HEK293 (cell line): ENCODE data around the gene DNAJC21.

ENCODE experiments used
- CTCF ChIA-PET: fragments of 350-600 bp; formaldehyde crosslinking; extraction: SDS; loops from one replicate; lab custom pipeline; 2021; ENCODE audit warnings: antibody characterized with exemption; lab: Yijun Ruan, JAX
- POLR2A ChIA-PET: fragments of 300-600 bp; formaldehyde crosslinking; extraction: SDS; loops from one replicate; lab custom pipeline; 2020; ENCODE audit warnings: antibody characterized with exemption, inconsistent platforms; lab: Yijun Ruan, JAX
- H3K27ac ChIP-seq: fragments of 200-500 bp; sonication (Bioruptor generic); 2 replicates; pipeline ENCODE4 v1.5.1; 2014; ENCODE audit warnings: low read depth, low read length, control low read depth, inconsistent platforms; ENCODE audit errors: extremely low read depth
- H3K36me3 ChIP-seq, 2 experiments: fragments of 200-500 bp in 1 of 2; sonication (Bioruptor generic) in 1 of 2; 1 replicate in 1 of 2; 2 replicates in 1 of 2; pipeline ENCODE4 v1.5.1; 2014 to 2017; ENCODE audit warnings: inconsistent platforms in 2 of 2, low read length in 2 of 2; ENCODE audit not compliant: control insufficient read depth in 2 of 2, insufficient read depth in 1 of 2
- H3K4me1 ChIP-seq: fragments of 200-500 bp; sonication (Bioruptor generic); 2 replicates; pipeline ENCODE4 v1.5.1; 2014; ENCODE audit warnings: mild to moderate bottlenecking, low read length, inconsistent platforms; ENCODE audit not compliant: control insufficient read depth, insufficient read depth
- H3K4me3 ChIP-seq: 2 replicates; pipeline ENCODE4 v1.5.1; 2011; ENCODE audit warnings: low read depth, mild to moderate bottlenecking, control low read depth, low read length, moderate library complexity
- H3K9me3 ChIP-seq: fragments of 200-500 bp; sonication (Bioruptor generic); 2 replicates; pipeline ENCODE4 v1.5.1; 2014; ENCODE audit warnings: low read depth, low read length, inconsistent platforms; ENCODE audit not compliant: control insufficient read depth, insufficient read depth
- CTCF ChIP-seq: fragments of 450-650 bp; formaldehyde crosslinking; IDR thresholded peaks from 2 replicates; pipeline ENCODE4 v1.5.1; 2016; ENCODE audit warnings: missing biosample characterization, missing genetic modification characterization
- KLF10 ChIP-seq: fragments of 450-650 bp; IDR thresholded peaks from 2 replicates; pipeline ENCODE4 v1.5.1; 2018; ENCODE audit warnings: missing biosample characterization, mild to moderate bottlenecking, missing genetic modification characterization
- MZF1 ChIP-seq: fragments of 450-650 bp; formaldehyde crosslinking; IDR thresholded peaks from 2 replicates; pipeline ENCODE4 v1.5.1; 2017; ENCODE audit warnings: missing biosample characterization, missing genetic modification characterization, borderline replicate concordance
- RBAK ChIP-seq: fragments of 450-650 bp; formaldehyde crosslinking; IDR thresholded peaks from 2 replicates; pipeline ENCODE4 v1.5.1; 2016; ENCODE audit warnings: missing biosample characterization, missing genetic modification characterization
- TCF7L2 ChIP-seq: IDR thresholded peaks from 2 replicates; pipeline ENCODE4 v1.6.1; 2011; ENCODE audit warnings: low read depth, mild to moderate bottlenecking, inconsistent platforms, low read length, moderate library complexity, borderline replicate concordance
- ZBTB6 ChIP-seq: fragments of 450-650 bp; formaldehyde crosslinking; IDR thresholded peaks from 2 replicates; pipeline ENCODE4 v1.5.1; 2017; ENCODE audit warnings: missing biosample characterization, missing genetic modification characterization
- ZNF10 ChIP-seq: fragments of 450-650 bp; formaldehyde crosslinking; IDR thresholded peaks from 2 replicates; pipeline ENCODE4 v1.5.1; 2017; ENCODE audit warnings: missing biosample characterization, missing genetic modification characterization
- ZNF19 ChIP-seq: fragments of 450-650 bp; formaldehyde crosslinking; IDR thresholded peaks from 2 replicates; pipeline ENCODE4; 2016; ENCODE audit warnings: missing biosample characterization, missing genetic modification characterization, low read depth
- ZNF202 ChIP-seq: fragments of 450-650 bp; formaldehyde crosslinking; IDR thresholded peaks from 2 replicates; pipeline ENCODE4 v1.5.1; 2016; ENCODE audit warnings: missing biosample characterization, missing genetic modification characterization, borderline replicate concordance
- ZNF221 ChIP-seq: fragments of 450-650 bp; formaldehyde crosslinking; IDR thresholded peaks from 2 replicates; pipeline ENCODE4 v1.5.1; 2017; ENCODE audit warnings: missing biosample characterization, missing genetic modification characterization, borderline replicate concordance
- ZNF324 ChIP-seq: fragments of 450-650 bp; formaldehyde crosslinking; IDR thresholded peaks from 2 replicates; pipeline ENCODE4 v1.5.1; 2016; ENCODE audit warnings: missing biosample characterization, missing genetic modification characterization
- ZNF548 ChIP-seq: fragments of 450-650 bp; formaldehyde crosslinking; IDR thresholded peaks from 2 replicates; pipeline ENCODE4 v1.5.1; 2016; ENCODE audit warnings: missing biosample characterization, missing genetic modification characterization
- ZNF645 ChIP-seq: fragments of 450-650 bp; formaldehyde crosslinking; IDR thresholded peaks from 2 replicates; pipeline ENCODE4; 2016; ENCODE audit warnings: missing biosample characterization, missing genetic modification characterization
- ZNF792 ChIP-seq: fragments of 450-650 bp; formaldehyde crosslinking; IDR thresholded peaks from 2 replicates; pipeline ENCODE4 v1.5.1; 2016; ENCODE audit warnings: missing biosample characterization, missing genetic modification characterization

The DNAJC21 gene

GRCh38 chr5:34924462-34924765 is 4.9 kb upstream of the DNAJC21 start:
- Histone ChIP-seq H3K27ac (no peak overlapping the region), H3K4me1 (peaks cover 9% of the 10 kb centered on the region), H3K36me3 (peaks cover 79 to 80% of the 10 kb centered on the region in 2 experiments), H3K9me3 (no peaks in the 10 kb centered on the region)
- ChIA-PET CTCF (no interaction called here), POLR2A (interaction anchor here (3.5 kb wide), 1 partner anchor 9 kb away, joined by 29 read pairs; the partner anchor contains the start of genes BRIX1 and RAD1)
- TF ChIP-seq ZNF792 (tag by site-specific recombination) (no peak), RBAK (no peak), CTCF (tag by site-specific recombination) (no peak), TCF7L2 (no peak), ZNF221 (no peak), ZNF645 (no peak), ZNF202 (tag by site-specific recombination) (no peak), ZNF19 (no peak)
- TF ChIP-seq, all 188 proteins: peak for 0
- H3K4me3 ChIP-seq, result no peak overlapping the region

GRCh38 chr5:34926318-34926888 is 3.0 kb upstream of the DNAJC21 start:
- no peak for TF ChIP-seq KLF10 (tag by site-specific recombination)
- TF ChIP-seq ZNF10, result 0 out of 2 replicates have a peak, but pooled peaks have one; percentile 18
- Histone ChIP-seq H3K27ac (no peak overlapping the region), H3K9me3 (no peaks in the 10 kb centered on the region), H3K4me1 (peaks cover 16% of the 10 kb centered on the region), H3K4me3 (no peak overlapping the region), H3K36me3 (peaks cover 59 to 60% of the 10 kb centered on the region in 2 experiments)
- ChIA-PET POLR2A (interaction anchor here (3.5 kb wide), 1 partner anchor 11 kb away, joined by 29 read pairs; the partner anchor contains the start of genes BRIX1 and RAD1), CTCF (no interaction called here)

GRCh38 chr5:34927785-34928184 is 1.6 kb upstream of the DNAJC21 start:
- ChIA-PET CTCF (no interaction called here), POLR2A (interaction anchor here (3.8 kb wide), 1 partner anchor 11 kb away, joined by 152 read pairs; the partner anchor contains the start of genes BRIX1 and RAD1)
- Histone ChIP-seq H3K4me3 (no peak overlapping the region), H3K36me3 (peaks cover 46 to 50% of the 10 kb centered on the region in 2 experiments), H3K27ac (no peak overlapping the region), H3K4me1 (peaks cover 19% of the 10 kb centered on the region), H3K9me3 (no peaks in the 10 kb centered on the region)
- peak; percentile 56 for TF ChIP-seq ZBTB6
- TF ChIP-seq MZF1 (tag by site-specific recombination), result no peak

- H3K4me1 ChIP-seq, result peaks cover 19% of the 10 kb centered on the region
- no peak overlapping the region for H3K4me3 ChIP-seq
- TF ChIP-seq ZNF324 (tag by site-specific recombination) (no peak), ZNF548 (no peak)
- peaks cover 43 to 47% of the 10 kb centered on the region in 2 experiments for H3K36me3 ChIP-seq
- no peak overlapping the region for H3K27ac ChIP-seq
- no peaks in the 10 kb centered on the region for H3K9me3 ChIP-seq
- ChIA-PET POLR2A (interaction anchor here (3.8 kb wide), 1 partner anchor 12 kb away, joined by 152 read pairs; the partner anchor contains the start of genes BRIX1 and RAD1), CTCF (interaction anchor here (1.4 kb wide), 1 partner anchor 29 kb away, joined by 6 read pairs; no protein-coding TSS in a partner anchor)
Observed at GRCh38 chr5:34928267-34928666, 1.1 kb upstream of the DNAJC21 start.
